ENCODE data around the gene MGAT3.

DNA sequence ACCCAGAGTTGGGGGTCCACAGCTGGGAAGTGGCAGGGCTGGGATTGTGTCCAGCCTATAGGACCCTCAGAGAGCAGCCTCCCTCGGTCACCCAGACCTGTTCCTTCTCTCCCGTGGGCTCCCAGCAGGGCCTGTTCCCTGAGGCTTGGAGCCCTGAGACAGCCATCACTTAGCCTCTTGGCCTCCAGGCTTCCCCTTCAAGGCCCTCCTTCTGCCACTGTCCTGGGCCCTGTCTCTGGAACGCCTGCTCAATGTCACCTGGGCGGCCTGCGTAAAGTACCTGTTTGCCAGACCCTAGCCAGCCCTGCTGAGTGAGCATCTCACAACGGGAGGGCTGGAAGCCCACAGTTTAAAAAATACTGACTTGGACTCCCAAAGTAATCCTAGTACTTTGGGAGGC, 6.5 kb downstream of the MGAT3 start:
- TF ChIP-seq CTCF (IDR thresholded peaks at IDR 0.05) (no peak), POLR2A (IDR thresholded peaks at IDR 0.05) (no peak)

Data from uterus (tissue), 2 donors.